NCI-H128 (cell line): ENCODE measurements around the gene AGBL4.
"Not testable (repeated sequence)": the region's sequence is repeated elsewhere in the genome, so short reads cannot be mapped to it uniquely, and the experiment has no call there.

Source experiments
- DNase-seq: peaks from one replicate; lab custom pipeline; 2025; ENCODE audit not compliant: unreplicated experiment; lab: John Stamatoyannopoulos, UW

The AGBL4 gene

DNA sequence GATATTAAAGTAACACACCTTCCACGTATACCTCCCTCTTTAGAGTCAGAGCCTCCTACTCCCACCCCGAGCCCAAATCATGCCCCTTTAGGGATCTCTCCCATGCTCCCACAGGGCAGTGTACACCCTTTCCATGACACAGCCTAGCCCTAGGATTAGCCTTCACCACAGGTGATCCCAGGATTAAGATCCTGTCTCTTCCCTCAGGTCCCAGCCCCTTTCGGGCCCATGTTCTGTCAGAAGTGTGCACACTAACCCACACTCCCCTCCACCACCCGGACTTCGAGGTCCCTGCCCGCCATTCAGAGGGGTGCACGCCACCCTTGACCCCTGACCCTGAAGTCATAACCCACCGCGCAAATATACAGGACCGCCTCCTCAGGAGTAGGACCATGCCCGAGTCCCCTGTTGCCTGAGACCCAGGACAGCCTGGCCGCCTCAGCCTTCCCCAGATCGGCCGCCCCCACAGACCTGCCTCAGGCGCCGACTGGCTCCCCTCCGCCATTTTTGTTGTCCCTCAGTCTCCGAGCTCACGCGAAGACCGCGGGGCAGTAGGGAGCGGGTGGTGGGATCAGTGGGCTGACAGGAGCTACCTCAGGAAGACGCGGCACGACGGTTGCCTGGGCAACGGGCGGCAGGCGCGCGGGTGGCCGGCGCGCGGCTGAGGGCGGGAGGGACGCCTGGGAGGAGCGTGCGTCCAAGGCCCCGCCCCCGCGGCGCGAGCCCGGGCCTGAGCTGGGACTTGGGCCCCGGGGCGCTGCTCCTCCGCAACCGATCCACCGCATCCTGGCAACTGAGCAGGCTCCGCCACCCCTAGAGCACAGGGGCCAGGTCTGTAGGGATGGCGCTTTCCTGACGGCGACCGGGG, at the start of gene AGBL4:
Gene AGBL4 (minus strand): TSS at position 663 of the 868 bp plus-strand sequence.
- DNase-seq: peak; percentile 51

DNA sequence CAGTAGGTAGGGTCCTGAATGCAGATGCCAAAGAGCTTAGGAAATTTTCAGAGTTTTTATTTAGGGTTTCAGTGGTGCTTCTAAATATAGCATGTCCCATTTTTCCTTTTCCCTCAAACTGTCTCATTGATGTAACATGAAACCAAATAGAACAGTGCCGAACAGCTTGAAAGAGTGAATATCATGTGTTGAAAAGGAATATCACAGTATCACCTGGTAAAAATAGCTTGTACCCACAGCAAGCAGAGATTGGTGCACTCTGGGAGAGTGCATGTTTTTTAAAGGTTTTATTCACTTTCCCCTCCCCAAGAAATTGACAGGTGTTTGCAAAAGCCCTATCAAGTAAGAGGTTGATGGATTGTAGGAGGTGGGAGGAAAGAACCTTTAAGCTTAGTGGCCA, 43.1 kb upstream of the AGBL4 start:
- peak; percentile 14 for DNase-seq

GRCh38 chr1:50060279-50060678, 36.5 kb upstream of the AGBL4 start:
- DNase-seq: no peak

DNA sequence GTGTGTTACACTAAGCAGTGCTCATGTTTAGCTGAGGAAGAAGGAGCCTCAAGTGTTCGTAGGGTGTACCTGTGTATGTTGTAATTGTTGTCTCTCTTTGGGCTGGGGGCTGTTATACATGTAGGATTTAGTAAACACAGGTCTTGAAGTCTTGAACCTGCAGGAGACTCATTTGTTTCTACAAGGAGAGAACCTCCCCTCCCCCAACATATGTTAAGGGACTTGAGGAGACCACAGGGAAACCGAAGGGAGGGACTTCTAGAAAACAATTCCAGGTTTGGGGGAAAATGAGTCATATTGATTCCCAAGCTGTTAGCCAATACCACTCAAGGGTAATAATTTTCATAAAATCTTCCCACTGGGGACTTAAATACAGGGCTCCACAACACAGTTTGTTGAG, 25.0 kb upstream of the AGBL4 start:
- DNase-seq: no peak

GRCh38 chr1:50047916-50048694, 24.4 kb upstream of the AGBL4 start:
- no peak for DNase-seq

GRCh38 chr1:50038237-50038809, 14.6 kb upstream of the AGBL4 start:
- DNase-seq: no peak

GRCh38 chr1:50027794-50028193, 4.0 kb upstream of the AGBL4 start:
- no peak for DNase-seq

DNA sequence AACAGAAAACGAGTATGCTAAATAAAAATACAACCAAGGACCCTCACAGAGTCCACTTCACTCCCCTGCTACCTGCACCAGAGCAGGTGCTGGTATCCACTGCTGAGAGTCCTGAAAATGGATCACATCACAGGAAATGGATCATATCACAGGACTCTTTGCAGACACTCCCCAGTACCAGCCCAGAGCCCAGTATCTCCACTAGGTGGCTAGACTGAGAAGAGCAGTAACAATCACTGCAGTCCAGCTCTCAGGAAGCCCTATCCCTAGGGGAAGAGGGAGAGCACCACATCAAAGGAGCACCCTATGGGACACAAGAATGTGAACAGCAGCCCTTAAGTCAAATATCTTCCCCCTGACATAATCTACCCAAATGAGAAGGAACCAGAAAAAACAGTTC, 28.0 kb downstream of the AGBL4 start:
- no peak for DNase-seq

DNA sequence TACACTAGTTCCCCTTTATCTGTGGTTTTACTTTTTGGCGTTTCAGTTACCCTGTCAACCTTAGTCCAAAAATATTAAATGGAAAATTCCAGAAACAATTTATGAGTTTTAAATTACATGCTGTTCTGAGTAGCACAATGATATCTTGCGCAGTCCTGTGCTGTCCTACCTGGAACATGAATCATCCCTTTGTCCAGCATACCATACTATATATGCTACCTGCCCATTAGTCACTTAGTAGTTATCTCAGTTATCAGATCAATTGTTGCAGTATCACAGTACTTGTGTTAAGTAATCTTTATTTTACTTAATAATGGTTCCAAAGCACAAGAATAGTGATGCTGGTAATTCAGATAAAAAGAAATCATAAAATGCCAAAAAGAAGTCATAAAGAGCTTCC, 52.7 kb downstream of the AGBL4 start:
- DNase-seq: no peak

DNA sequence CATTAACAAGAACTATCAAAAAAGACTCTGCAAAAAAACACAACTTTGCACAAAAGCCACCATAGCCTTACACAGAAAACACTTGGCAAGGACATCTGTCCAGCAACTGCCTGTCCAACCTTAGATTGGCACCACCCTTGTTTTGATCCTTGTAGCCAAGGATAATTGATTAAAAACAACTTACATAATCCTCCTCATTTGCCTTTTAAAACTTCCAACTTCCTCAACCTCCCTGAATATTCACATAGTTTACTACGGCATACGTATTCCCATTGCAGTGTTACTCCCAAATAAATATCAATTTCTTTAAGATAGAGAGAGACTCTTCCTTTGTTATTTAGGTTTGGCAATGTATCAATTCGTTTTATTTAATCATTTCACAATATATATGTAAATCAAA, 72.4 kb downstream of the AGBL4 start:
- no peak for DNase-seq

DNA sequence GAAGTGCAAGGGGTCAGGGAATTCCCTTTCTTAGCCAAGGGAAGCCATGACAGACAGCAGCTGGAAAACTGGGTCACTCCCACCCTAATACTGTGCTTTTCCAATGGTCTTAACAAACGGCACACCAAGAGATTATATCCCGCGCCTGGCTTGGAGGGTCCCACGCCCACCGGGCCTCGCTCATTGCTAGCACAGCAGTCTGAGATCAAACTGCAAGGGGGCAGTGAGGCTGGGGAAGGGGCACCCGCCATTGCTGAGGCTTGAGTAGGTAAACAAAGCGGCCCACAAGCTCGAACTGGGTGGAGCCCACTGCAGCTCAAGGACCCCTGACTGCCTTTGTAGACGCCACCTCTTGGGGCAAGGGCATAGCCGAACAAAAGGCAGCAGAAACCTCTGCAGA, 108.5 kb downstream of the AGBL4 start:
- DNase-seq: not testable (repeated sequence)

GRCh38 chr1:49906365-49906764, 117.4 kb downstream of the AGBL4 start:
- no peak for DNase-seq

GRCh38 chr1:49864581-49864980, 159.2 kb downstream of the AGBL4 start:
- DNase-seq: no peak

DNA sequence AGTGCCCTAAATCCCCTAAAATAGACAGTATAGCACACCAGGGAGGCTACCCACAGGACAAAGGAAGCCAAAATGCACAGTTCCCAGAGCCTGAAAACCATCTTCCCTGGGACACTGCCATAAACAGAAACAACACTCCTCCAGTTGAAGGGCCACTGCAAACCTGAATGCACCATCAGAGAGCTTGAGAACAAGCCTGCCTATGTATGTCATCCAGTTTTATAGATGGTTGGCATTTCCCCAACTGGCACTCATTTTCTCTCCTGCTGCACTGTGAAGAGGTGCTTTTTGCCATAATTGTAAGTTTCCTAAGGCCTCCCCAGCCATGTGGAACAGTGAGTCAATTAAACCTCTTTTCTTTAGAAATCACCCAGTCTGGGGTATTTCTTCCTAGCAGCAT, 169.0 kb downstream of the AGBL4 start:
- peak; percentile 62 for DNase-seq

- no peak for DNase-seq
These were observed 181.2 kb downstream of the AGBL4 start for GRCh38 chr1:49842596-49842995.

DNA sequence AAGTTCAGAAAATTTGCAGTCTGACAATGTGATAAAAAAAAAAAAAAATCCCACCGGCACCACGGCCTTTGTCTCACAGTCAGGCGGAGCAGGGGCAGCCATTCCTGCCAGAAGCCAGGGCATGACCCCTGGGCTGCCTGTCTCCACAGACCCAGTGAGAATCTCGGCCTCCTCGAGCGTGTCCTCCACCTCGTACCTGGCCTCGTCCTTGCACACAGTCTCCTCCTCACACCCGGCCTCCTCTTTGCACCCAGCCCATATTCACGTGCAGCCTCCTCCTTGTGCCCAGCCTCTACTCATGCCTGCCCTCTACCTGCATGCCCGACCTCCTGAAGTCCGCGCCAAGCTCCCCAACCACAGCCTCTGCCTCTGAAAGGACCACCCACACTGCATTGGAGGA, 182.0 kb downstream of the AGBL4 start:
- DNase-seq: no peak

DNA sequence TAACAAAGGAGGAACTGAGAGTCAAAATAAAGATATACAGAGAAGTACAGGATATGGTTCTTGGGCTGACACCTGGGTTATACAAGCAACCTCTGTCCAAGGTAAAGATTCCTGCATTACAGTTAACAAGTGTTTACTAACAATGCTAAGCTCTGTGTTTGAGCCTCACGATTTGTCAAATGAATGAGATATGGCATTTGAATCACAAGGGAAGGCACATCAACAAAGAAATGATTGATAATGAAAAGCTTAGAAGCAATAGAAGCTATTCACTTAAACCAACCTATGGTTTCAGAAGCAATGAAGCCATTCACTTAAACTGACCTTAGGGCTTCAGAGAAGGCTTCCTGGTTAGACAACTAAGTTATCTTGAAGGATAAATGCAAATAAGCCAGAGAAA, 199.5 kb downstream of the AGBL4 start:
- DNase-seq: no peak

DNA sequence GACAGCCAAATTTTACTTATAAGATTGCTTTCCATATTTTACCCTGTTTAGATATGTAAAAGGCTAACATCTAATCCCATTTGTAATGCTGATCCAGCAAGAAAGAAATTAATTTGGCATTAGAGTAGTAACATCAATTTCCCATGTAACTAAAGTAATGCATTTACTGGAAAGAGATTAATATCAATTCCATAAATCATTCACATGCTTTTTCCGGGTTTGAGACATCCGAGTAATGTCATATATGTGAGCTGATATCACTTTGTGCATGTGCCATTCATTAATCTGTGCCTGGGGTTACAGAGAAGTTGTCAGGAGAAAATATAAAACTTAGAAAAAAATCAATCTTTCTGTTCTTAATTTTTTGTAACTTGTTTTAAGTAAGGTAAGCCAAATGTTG, 206.1 kb downstream of the AGBL4 start:
- no peak for DNase-seq

DNA sequence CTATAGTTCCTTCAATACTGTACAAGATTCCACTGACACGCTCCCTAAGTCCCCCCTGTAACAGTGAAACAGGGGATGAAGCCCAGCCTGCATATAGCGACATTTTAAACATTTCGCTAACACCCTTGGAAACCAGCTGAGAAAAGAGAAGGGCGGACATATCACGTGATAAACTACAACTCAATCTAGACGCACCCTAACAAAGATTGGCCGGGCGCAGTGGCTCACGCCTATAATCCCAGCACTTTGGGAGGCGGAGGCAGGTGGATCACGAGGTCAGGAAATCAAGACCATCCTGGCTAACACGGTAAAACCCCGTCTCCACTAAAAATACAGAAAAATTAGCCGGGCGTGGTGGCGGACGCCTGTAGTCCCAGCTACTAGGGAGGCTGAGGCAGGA, 236.7 kb downstream of the AGBL4 start:
- not testable (repeated sequence) for DNase-seq

- no peak for DNase-seq
These were observed 258.7 kb downstream of the AGBL4 start for GRCh38 chr1:49765034-49765433.

DNA sequence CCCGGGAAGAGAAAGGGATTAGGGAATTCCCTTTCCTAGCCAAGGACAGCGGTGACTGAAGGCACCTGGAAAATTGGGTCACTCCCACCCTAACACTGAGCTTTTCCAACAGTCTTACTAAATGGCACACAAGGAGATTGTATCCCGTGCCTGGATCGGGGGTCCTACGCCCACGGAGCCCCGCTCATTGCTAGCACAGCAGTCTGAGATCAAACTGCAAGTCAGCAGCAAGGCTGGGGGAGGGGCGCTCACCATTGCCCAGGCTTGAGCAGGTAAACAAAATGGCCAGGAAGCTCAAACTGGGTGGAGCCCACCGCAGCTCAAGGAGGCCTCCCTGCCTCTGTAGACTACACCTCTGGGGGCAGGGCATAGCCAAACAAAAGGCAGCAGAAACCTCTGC, 285.6 kb downstream of the AGBL4 start:
- DNase-seq: not testable (repeated sequence)

GRCh38 chr1:49728377-49728776, 295.4 kb downstream of the AGBL4 start:
- DNase-seq: no peak
